Fibroblast of the aortic adventitia (primary cell): ENCODE measurements around the gene SLIT3. TPM values are rescaled to one million over a fixed set of nuclear protein-coding genes. Genes with fewer than 3 reads are reported as not detected.
A peak's percentile ranks its signal among the peaks of the same experiment; 100 is the strongest.

Source experiments
- DNase-seq: peaks from one replicate; pipeline ENCODE4 v3.0.0-alpha.2; 2010; ENCODE audit warnings: low read depth
- H3K4me3 ChIP-seq: 2 replicates; pipeline ENCODE4 v1.5.1; 2011; ENCODE audit warnings: low read depth, mild to moderate bottlenecking, control low read depth, low read length, moderate library complexity
- total RNA-seq: library from RNA; depleted of rRNA; stranded (reverse); fragments of >200 nt; gene quantifications from 2 replicates; pipeline ENCODE4 v1.2.3, GENCODE V29; 2012; ENCODE audit warnings: low replicate concordance
- TF ChIP-seq, protein P1 (sequence below): IDR thresholded peaks from 2 replicates; pipeline ENCODE4 v1.5.1; 2011; ENCODE audit warnings: mild to moderate bottlenecking, low read length, control low read depth, inconsistent platforms; ENCODE audit not compliant: insufficient read depth

Gene SLIT3
- total RNA-seq, 1 donor, result 65.3 TPM

- H3K4me3 ChIP-seq, result no peak overlapping the region
- TF ChIP-seq, protein P1, sequence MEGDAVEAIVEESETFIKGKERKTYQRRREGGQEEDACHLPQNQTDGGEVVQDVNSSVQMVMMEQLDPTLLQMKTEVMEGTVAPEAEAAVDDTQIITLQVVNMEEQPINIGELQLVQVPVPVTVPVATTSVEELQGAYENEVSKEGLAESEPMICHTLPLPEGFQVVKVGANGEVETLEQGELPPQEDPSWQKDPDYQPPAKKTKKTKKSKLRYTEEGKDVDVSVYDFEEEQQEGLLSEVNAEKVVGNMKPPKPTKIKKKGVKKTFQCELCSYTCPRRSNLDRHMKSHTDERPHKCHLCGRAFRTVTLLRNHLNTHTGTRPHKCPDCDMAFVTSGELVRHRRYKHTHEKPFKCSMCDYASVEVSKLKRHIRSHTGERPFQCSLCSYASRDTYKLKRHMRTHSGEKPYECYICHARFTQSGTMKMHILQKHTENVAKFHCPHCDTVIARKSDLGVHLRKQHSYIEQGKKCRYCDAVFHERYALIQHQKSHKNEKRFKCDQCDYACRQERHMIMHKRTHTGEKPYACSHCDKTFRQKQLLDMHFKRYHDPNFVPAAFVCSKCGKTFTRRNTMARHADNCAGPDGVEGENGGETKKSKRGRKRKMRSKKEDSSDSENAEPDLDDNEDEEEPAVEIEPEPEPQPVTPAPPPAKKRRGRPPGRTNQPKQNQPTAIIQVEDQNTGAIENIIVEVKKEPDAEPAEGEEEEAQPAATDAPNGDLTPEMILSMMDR, result no peak
- no peak for DNase-seq
Measured at GRCh38 chr5:168960497-168960896, 340.4 kb downstream of the SLIT3 start.

DNA sequence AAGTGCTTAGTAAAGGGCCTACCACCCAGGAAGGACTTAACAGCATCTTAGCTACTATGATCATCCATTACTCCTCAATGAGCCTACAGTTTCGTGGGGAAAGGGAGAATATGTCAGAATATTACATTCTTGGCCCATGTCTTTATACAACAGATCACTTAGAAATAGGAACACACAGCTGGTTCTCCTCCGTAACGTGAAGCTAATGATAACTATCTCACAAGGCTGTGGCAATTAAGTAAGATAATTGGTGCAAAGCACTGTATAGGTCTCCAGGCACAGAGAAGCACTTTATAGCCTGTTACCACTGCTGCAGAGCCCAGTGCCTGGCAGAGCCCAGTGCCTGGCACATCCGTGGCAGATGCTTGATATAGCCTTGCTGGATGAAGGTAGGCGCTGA lies 347.6 kb downstream of the SLIT3 start:
- DNase-seq, result no peak
- H3K4me3 ChIP-seq, result no peak overlapping the region
- TF ChIP-seq, protein P1, result no peak

- no peak overlapping the region for H3K4me3 ChIP-seq
- TF ChIP-seq, protein P1, result no peak
- no peak for DNase-seq
Measured at GRCh38 chr5:168952196-168952595, 348.7 kb downstream of the SLIT3 start.

- H3K4me3 ChIP-seq, result no peak overlapping the region
- DNase-seq, result no peak
- TF ChIP-seq, protein P1, result no peak
Measured at GRCh38 chr5:168951769-168952168, 349.2 kb downstream of the SLIT3 start.

- DNase-seq, result peak; percentile 68
- TF ChIP-seq, protein P1, result no peak
- H3K4me3 ChIP-seq, result no peak overlapping the region
Measured at GRCh38 chr5:168951356-168951755, 349.6 kb downstream of the SLIT3 start.

- no peak overlapping the region for H3K4me3 ChIP-seq
- TF ChIP-seq, protein P1, result no peak
- DNase-seq, result no peak
Measured at GRCh38 chr5:168950241-168950951, 350.5 kb downstream of the SLIT3 start.

GRCh38 chr5:168948746-168949145 lies 352.2 kb downstream of the SLIT3 start:
- DNase-seq, result no peak
- H3K4me3 ChIP-seq, result no peak overlapping the region
- TF ChIP-seq, protein P1, result no peak
